PC-9 (cell line): ENCODE measurements around the gene PRRT1B.

Source experiments
- EZH2 ChIP-seq: fragments of 200-600 bp; sonication (generic); IDR thresholded peaks from 2 replicates; pipeline ENCODE4 v1.8.0; 2017; ENCODE audit warnings: antibody characterized with exemption, low read depth
- TF ChIP-seq, protein P1 (sequence below): fragments of 200-600 bp; sonication (generic); conservative IDR thresholded peaks from 2 replicates; pipeline ENCODE4 v1.6.1; 2017; ENCODE audit warnings: mixed run types, antibody characterized with exemption, mild to moderate bottlenecking, moderate library complexity

DNA sequence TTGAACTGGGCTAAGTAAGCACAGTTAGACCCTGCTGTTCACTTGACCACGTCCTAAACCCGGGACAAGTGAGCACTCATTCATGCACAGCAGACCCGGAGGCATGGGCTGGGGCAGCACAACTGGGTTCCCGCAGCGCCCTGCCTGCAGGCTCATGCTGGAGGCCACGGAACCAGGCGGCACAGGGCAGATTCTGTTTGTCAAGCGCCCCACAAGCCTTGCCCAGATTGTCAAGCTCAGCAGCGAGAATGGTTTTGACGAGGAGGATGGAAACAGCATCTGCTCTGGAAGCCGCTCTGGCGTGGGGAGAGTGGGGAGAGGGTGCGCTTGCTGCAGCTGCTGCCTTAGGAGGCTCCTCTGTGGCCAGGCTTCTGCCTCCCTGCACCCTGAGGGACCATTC, 32.7 kb downstream of the PRRT1B start:
- TF ChIP-seq, protein P1, sequence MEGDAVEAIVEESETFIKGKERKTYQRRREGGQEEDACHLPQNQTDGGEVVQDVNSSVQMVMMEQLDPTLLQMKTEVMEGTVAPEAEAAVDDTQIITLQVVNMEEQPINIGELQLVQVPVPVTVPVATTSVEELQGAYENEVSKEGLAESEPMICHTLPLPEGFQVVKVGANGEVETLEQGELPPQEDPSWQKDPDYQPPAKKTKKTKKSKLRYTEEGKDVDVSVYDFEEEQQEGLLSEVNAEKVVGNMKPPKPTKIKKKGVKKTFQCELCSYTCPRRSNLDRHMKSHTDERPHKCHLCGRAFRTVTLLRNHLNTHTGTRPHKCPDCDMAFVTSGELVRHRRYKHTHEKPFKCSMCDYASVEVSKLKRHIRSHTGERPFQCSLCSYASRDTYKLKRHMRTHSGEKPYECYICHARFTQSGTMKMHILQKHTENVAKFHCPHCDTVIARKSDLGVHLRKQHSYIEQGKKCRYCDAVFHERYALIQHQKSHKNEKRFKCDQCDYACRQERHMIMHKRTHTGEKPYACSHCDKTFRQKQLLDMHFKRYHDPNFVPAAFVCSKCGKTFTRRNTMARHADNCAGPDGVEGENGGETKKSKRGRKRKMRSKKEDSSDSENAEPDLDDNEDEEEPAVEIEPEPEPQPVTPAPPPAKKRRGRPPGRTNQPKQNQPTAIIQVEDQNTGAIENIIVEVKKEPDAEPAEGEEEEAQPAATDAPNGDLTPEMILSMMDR = no peak
- TF ChIP-seq EZH2 = no peak
